CD14-positive monocyte (primary cell): ENCODE measurements around the gene CSNK1D. TPM values are rescaled to one million over a fixed set of nuclear protein-coding genes. Genes with fewer than 3 reads are reported as not detected.
A peak's percentile ranks its signal among the peaks of the same experiment; 100 is the strongest.

Experiments
- DNase-seq, 3 donors: peaks; one replicate each; pipeline ENCODE4 v3.0.0-alpha.2; 2011 to 2022
- H2AFZ ChIP-seq: 2 replicates; pipeline ENCODE4 v1.6.0; 2012; ENCODE audit warnings: mild to moderate bottlenecking, low read depth, low read length, inconsistent platforms; ENCODE audit not compliant: insufficient read depth, poor library complexity, severe bottlenecking
- H3K27ac ChIP-seq, 2 donors: 1 replicate in 1 of 2; 2 replicates in 1 of 2; pipeline ENCODE4 v1.5.1; 2012 to 2013; ENCODE audit warnings: low read length in 2 of 2, control low read depth in 1 of 2, inconsistent platforms in 1 of 2, low read depth in 1 of 2, mild to moderate bottlenecking in 1 of 2
- H3K27me3 ChIP-seq, 2 donors: one replicate each; pipeline versions ENCODE4 v1.6.0 to v1.6.1; 2011 to 2013; ENCODE audit warnings: low read length in 2 of 2; ENCODE audit not compliant: control insufficient read depth in 2 of 2, insufficient read depth in 2 of 2
- H3K36me3 ChIP-seq, 2 donors: replicated peaks in 1 of 2; 1 replicate in 1 of 2; 2 replicates in 1 of 2; pipeline versions ENCODE4 v1.5.1 to v1.6.1; 2012 to 2013; ENCODE audit warnings: low read length in 2 of 2, control low read depth in 1 of 2, inconsistent platforms in 1 of 2, mild to moderate bottlenecking in 1 of 2; ENCODE audit not compliant: insufficient read depth in 2 of 2, control insufficient read depth in 1 of 2
- H3K4me1 ChIP-seq, 2 donors: 1 replicate in 1 of 2; 2 replicates in 1 of 2; pipeline versions ENCODE4 v1.5.1 to v1.6.1; 2012 to 2013; ENCODE audit warnings: low read length in 2 of 2, control low read depth in 1 of 2, inconsistent platforms in 1 of 2, mild to moderate bottlenecking in 1 of 2, moderate library complexity in 1 of 2; ENCODE audit not compliant: insufficient read depth in 2 of 2, control insufficient read depth in 1 of 2
- H3K4me2 ChIP-seq: replicated peaks from 2 replicates; pipeline ENCODE3; 2012; ENCODE audit warnings: low read length, moderate library complexity, mild to moderate bottlenecking; ENCODE audit not compliant: poor library complexity, severe bottlenecking; ENCODE audit errors: extremely low read depth
- H3K4me3 ChIP-seq, 3 experiments: fragments of 200-600 bp in 1 of 3; sonication (generic) in 1 of 3; replicated peaks in 1 of 3; 1 replicate in 2 of 3; 2 replicates in 1 of 3; pipeline ENCODE4 v1.5.1; 2011 to 2013; ENCODE audit warnings: low read length in 3 of 3, mild to moderate bottlenecking in 3 of 3, control low read depth in 2 of 3, low read depth in 2 of 3, inconsistent platforms in 1 of 3, moderate library complexity in 1 of 3
- H3K79me2 ChIP-seq: 2 replicates; pipeline ENCODE4 v1.6.0; 2012; ENCODE audit warnings: mild to moderate bottlenecking, control low read depth, inconsistent platforms, low read length, moderate library complexity; ENCODE audit not compliant: insufficient read depth
- H3K9ac ChIP-seq: 2 replicates; pipeline ENCODE4 v1.6.0; 2017; ENCODE audit warnings: low read length, mild to moderate bottlenecking; ENCODE audit not compliant: insufficient read depth, poor library complexity, severe bottlenecking
- H3K9me3 ChIP-seq, 2 donors: replicated peaks in 1 of 2; 1 replicate in 1 of 2; 2 replicates in 1 of 2; pipeline versions ENCODE4 v1.5.1 to v1.6.1; 2012 to 2013; ENCODE audit warnings: low read length in 2 of 2, control low read depth in 1 of 2; ENCODE audit not compliant: control insufficient read depth in 1 of 2, insufficient read depth in 1 of 2
- H4K20me1 ChIP-seq: 2 replicates; pipeline ENCODE4 v1.6.0; 2012; ENCODE audit warnings: mild to moderate bottlenecking, low read length, control low read depth, moderate library complexity; ENCODE audit not compliant: insufficient read depth
- H3K27ac Mint-ChIP-seq, 7 donors: one replicate each; pipeline ENCODE4 v1.8.0; 2020; ENCODE audit warnings: mild to moderate bottlenecking in 7 of 7, mixed read lengths in 7 of 7, moderate library complexity in 6 of 7, inconsistent platforms in 2 of 7
- H3K27me3 Mint-ChIP-seq, 3 donors: one replicate each; pipeline ENCODE4 v1.8.0; 2021 to 2022; ENCODE audit warnings: low read depth in 3 of 3, mild to moderate bottlenecking in 3 of 3, mixed read lengths in 3 of 3, moderate library complexity in 3 of 3, inconsistent platforms in 1 of 3
- H3K36me3 Mint-ChIP-seq, 2 donors: one replicate each; pipeline ENCODE4 v1.8.0; 2020; ENCODE audit warnings: mixed read lengths in 2 of 2, inconsistent platforms in 1 of 2, mild to moderate bottlenecking in 1 of 2
- H3K4me1 Mint-ChIP-seq: one replicate; pipeline ENCODE4 v1.8.0; 2020; ENCODE audit warnings: mild to moderate bottlenecking, mixed read lengths
- H3K4me3 Mint-ChIP-seq, 2 donors: one replicate each; pipeline ENCODE4 v1.8.0; 2020; ENCODE audit warnings: mild to moderate bottlenecking in 2 of 2, mixed read lengths in 2 of 2, moderate library complexity in 1 of 2
- H3K9me3 Mint-ChIP-seq, 7 donors: one replicate each; pipeline ENCODE4 v1.8.0; 2020 to 2022; ENCODE audit warnings: mixed read lengths in 7 of 7, mild to moderate bottlenecking in 6 of 7, moderate library complexity in 6 of 7, inconsistent platforms in 2 of 7
- WGBS: methylation state at CpG from one replicate; pipeline ENCODE4 v1.1.5; 2013; ENCODE audit warnings: missing lambda C conversion rate; ENCODE audit not compliant: insufficient coverage; 5-methylcytosine and 5-hydroxymethylcytosine counted together
- intact Hi-C, 2 donors: fragments of 100-400 bp; cut with micrococcal nuclease; formaldehyde crosslinking; loops; one replicate each; pipeline versions ENCODE4 v1.15.0 to v1.15.1; 2023
- polyA plus RNA-seq, 3 donors: library from polyadenylated mRNA; depleted of rRNA in 1 of 3; unstranded in 2 of 3; stranded (reverse) in 1 of 3; fragments of 300-500 nt in 2 of 3; fragments of >200 nt in 1 of 3; fragmentation: Illumina TruSeq in 2 of 3; gene quantifications; 1 replicate in 2 of 3; 2 replicates in 1 of 3; pipeline ENCODE4 v1.2.3, GENCODE V29; 2012 to 2021
- TF ChIP-seq, protein P1 (sequence below): fragments of 200-600 bp; IDR thresholded peaks from one replicate; pipeline ENCODE4 v1.8.0; 2022; ENCODE audit warnings: antibody characterized with exemption, mild to moderate bottlenecking

CSNK1D gene
- polyA plus RNA-seq, 3 donors, result 47.0 to 299 (median 60.9) TPM

DNA sequence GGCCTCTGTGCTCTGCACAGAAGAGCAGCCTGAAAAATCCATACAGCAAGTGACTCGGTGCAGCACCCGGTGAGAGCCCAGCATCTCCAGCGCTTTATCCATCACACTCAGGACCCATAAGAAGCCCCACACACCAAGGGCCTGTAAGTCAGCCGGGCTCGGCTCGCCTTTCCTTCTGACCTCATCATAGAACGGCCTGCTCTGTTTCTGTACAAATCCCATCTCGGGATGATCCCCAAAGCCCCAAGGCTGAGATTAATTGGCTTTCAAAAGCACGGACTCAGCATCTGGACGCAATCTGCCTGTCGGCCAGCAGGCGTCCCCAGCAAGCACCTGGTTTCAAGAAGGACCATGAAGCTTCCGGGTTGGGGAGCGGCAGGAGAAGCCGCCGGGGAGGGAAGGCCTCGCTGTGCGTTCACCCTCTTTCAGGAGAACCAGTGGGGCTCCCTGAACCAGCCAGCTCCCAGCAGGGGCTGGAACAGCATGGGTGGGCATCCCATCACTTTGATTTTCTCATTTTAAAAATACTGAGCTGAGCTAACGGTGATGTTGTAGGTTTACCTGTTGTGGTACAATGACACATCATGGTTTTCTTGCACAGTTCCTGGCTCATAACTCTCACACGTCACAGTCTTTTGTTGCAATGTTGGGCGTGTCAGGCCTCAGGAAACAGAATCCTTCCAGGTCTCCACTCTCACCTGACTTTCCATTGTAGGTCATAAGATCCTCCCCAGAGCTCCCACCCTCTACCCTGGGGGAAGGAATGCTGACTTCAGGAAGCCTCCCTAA lies 67.6 kb downstream of the CSNK1D start:
- Histone ChIP-seq H3K4me2 (peak overlapping the region; percentile 50), H3K27me3 (no peaks in the 10 kb centered on the region), H3K27ac (peak overlapping the region; percentile 65 to 86), H4K20me1 (peaks cover 6% of the 10 kb centered on the region), H3K9me3 (no peaks in the 10 kb centered on the region), H3K4me1 (peaks cover 16 to 21% of the 10 kb centered on the region in 2 donors), H3K36me3 (no peaks in the 10 kb centered on the region), H3K79me2 (peaks cover 3% of the 10 kb centered on the region), H3K4me3 (peak overlapping the region in 1 of 3 experiments; percentile 45), H2AFZ (peak overlapping the region; percentile 68), H3K9ac (peak overlapping the region; percentile 38)
- WGBS, result 18% methylated on average over 15 of the region's 21 CpGs
- H3K4me1 Mint-ChIP-seq, result peaks cover 21% of the 10 kb centered on the region
- H3K27ac Mint-ChIP-seq, result peak overlapping the region; percentile 87 to 95 (median 92)
- peaks cover 5 to 6% of the 10 kb centered on the region in 2 donors for H3K36me3 Mint-ChIP-seq
- H3K9me3 Mint-ChIP-seq, result peaks cover 0 to 2% (median 0%) of the 10 kb centered on the region in 7 donors
- H3K27me3 Mint-ChIP-seq, result peaks cover 0 to 4% (median 0%) of the 10 kb centered on the region in 3 donors
- peak; percentile 82 to 86 (median 86) for DNase-seq
- H3K4me3 Mint-ChIP-seq, result peak overlapping the region; percentile 31 to 55
- TF ChIP-seq, protein P1, sequence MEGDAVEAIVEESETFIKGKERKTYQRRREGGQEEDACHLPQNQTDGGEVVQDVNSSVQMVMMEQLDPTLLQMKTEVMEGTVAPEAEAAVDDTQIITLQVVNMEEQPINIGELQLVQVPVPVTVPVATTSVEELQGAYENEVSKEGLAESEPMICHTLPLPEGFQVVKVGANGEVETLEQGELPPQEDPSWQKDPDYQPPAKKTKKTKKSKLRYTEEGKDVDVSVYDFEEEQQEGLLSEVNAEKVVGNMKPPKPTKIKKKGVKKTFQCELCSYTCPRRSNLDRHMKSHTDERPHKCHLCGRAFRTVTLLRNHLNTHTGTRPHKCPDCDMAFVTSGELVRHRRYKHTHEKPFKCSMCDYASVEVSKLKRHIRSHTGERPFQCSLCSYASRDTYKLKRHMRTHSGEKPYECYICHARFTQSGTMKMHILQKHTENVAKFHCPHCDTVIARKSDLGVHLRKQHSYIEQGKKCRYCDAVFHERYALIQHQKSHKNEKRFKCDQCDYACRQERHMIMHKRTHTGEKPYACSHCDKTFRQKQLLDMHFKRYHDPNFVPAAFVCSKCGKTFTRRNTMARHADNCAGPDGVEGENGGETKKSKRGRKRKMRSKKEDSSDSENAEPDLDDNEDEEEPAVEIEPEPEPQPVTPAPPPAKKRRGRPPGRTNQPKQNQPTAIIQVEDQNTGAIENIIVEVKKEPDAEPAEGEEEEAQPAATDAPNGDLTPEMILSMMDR, result peak; percentile 97
- intact Hi-C loops, result loop anchor here (5.0 kb wide), 1 partner anchor 36 kb away; no protein-coding TSS in a partner anchor

DNA sequence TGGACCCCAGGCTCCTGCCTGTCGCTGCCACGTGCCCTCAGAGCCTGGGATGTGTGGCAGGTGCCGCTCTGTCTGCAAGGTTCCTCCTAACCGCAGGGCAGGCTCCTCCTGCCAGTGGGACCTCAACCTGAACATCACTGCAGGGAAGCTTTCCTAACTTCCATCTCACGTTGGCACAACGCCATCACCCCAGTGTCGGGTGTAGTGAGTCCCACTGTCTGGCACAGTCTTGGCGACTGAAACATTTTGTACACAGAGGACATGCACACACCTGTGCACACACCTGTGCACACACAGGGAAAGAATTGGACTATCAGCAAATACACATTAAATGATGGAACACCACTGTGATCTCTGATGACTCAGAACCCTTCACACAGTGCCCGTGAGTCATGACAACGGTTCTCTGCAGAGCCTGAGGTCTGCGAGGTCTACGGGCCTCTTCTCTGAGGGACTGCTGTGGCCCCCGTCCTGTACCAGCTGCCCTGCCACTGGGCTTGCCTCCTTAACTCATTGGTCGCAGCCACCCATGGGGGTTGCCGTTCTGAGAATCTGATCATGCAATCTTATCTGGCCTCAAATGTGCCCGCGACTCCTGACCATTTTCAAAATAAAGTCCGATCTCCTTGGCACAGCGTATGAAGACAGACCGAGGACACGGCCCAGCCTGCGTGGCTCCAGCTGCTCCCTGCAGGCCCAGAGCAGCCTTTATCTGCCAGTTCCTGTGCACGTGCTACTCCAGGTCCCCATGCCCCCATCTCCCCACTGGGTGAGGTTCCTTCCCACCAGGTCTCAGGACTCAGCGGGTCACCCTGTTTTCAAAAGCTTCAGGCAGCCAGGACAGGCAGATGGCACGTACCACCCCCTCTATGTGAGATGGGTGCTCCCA lies 68.4 kb downstream of the CSNK1D start:
- intact Hi-C loops, result loop anchor here (5.0 kb wide), 1 partner anchor 37 kb away; no protein-coding TSS in a partner anchor
- H3K4me1 Mint-ChIP-seq, result peaks cover 21% of the 10 kb centered on the region
- H3K4me1 ChIP-seq, result peaks cover 16 to 21% of the 10 kb centered on the region in 2 donors
- peak in 1 of 3 donors; percentile 32 for DNase-seq
- H3K27ac ChIP-seq, result no peak overlapping the region
- WGBS, result 79% methylated on average over 22 of the region's 25 CpGs
- peak overlapping the region in 5 of 7 donors; percentile 23 to 93 (median 87) for H3K27ac Mint-ChIP-seq
- H3K4me3 Mint-ChIP-seq, result no peak overlapping the region
- H3K36me3 Mint-ChIP-seq, result peaks cover 5 to 10% of the 10 kb centered on the region in 2 donors
- no peaks in the 10 kb centered on the region for H3K9me3 ChIP-seq
- H3K79me2 ChIP-seq, result peaks cover 3% of the 10 kb centered on the region
- H3K27me3 Mint-ChIP-seq, result peaks cover 0 to 4% (median 0%) of the 10 kb centered on the region in 3 donors
- H2AFZ ChIP-seq, result no peak overlapping the region
- H3K4me2 ChIP-seq, result no peak overlapping the region
- no peaks in the 10 kb centered on the region for H3K27me3 ChIP-seq
- no peak overlapping the region for H3K9ac ChIP-seq
- H3K4me3 ChIP-seq, result no peak overlapping the region
- TF ChIP-seq, protein P1, result no peak
- peaks cover 0 to 2% (median 0%) of the 10 kb centered on the region in 7 donors for H3K9me3 Mint-ChIP-seq
- H3K36me3 ChIP-seq, result no peaks in the 10 kb centered on the region
- peaks cover 6% of the 10 kb centered on the region for H4K20me1 ChIP-seq
